ENCODE data around the gene CCDC85C. TPM values are rescaled to one million over a fixed set of nuclear protein-coding genes. Genes with fewer than 3 reads are reported as not detected.
A peak's percentile ranks its signal among the peaks of the same experiment; 100 is the strongest.

The CCDC85C gene
- total RNA-seq, 1 experiment from 2014 or later = 33.2 TPM

DNA sequence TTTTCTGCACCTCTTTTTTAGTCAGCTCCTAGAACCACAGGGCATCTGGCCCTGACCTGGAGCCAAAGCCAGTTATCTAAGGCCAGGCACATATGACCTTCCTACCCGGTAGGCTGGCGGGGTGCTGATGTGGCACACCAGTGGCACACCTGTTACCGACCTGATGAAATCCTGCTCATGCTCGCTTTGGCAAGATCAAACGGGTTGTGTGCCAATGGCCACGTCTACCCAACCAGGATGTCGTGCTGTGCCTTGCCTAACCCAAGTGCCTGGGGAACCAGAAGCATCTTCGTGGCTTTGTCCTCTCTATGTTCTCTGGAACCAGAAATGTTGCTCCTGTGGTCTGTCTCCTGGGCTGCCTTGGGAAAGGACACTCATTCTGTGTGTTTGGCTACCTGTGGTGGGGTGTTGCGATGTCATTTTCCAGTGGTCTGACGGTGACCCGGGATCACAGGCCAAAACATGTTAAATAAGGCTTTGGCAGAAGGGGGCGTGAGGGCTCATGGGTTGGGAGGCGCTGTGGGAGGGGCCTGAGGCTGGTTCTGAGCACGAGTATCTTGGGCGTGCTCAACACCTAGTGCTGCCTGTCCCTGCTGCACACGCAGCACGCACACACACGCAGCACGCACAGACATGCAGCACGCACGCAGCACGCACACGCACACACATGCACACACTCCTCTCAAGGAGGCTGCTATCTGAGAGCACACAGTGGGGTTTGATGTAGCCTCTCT, 94.9 kb downstream of the CCDC85C start:
- Histone ChIP-seq H2BK120ac (ENCODE audit: low read depth, low read length, poor library complexity, severe bottlenecking) (no peak overlapping the region), H3T11ph (ENCODE audit: low read length) (no peak overlapping the region), H3K9me3 (ENCODE audit: control insufficient read depth, low read depth, low read length) (no peaks in the 10 kb centered on the region), H2BK15ac (ENCODE audit: low read depth, low read length) (no peak overlapping the region), H3K4me1 (ENCODE audit: insufficient read depth, low read length) (no peaks in the 10 kb centered on the region), H3K14ac (ENCODE audit: insufficient read depth, low read length) (no peak overlapping the region), H3K4me2 (ENCODE audit: insufficient read depth, insufficient read length, low read length) (no peak overlapping the region), H3K4ac (ENCODE audit: low read depth, low read length) (no peak overlapping the region), H3K18ac (ENCODE audit: insufficient read length, low read depth, low read length) (no peak overlapping the region), H4K91ac (ENCODE audit: insufficient read length, low read depth, low read length) (no peak overlapping the region), H2BK20ac (ENCODE audit: low read depth, low read length, poor library complexity, severe bottlenecking) (no peak overlapping the region), H4K5ac (ENCODE audit: insufficient read length, low read depth, low read length) (no peak overlapping the region), H3K27ac (ENCODE audit: insufficient read length, low read depth, low read length) (no peak overlapping the region), H3K27me3 (ENCODE audit: insufficient read depth, low read length) (no peaks in the 10 kb centered on the region), H3K23me2 (ENCODE audit: insufficient read length, low read depth, low read length, poor library complexity, severe bottlenecking) (no peaks in the 10 kb centered on the region), H3K79me1 (ENCODE audit: insufficient read depth, low read depth, low read length, poor library complexity, severe bottlenecking) (no peaks in the 10 kb centered on the region), H4K20me1 (ENCODE audit: control insufficient read depth, insufficient read depth, insufficient read length) (peaks cover 2% of the 10 kb centered on the region), H2BK12ac (ENCODE audit: insufficient read length, low read depth, low read length) (no peak overlapping the region), H3K9ac (ENCODE audit: extremely low read depth, insufficient read length, low read length) (no peak overlapping the region), H2AK5ac (ENCODE audit: insufficient read length, low read length) (no peak overlapping the region), H4K8ac (replicated peaks; ENCODE audit: insufficient read length, low read depth, low read length) (no peak overlapping the region), H2BK5ac (ENCODE audit: insufficient read length, low read length) (no peak overlapping the region), H3K79me2 (ENCODE audit: insufficient read depth, low read length) (no peaks in the 10 kb centered on the region), H3K23ac (ENCODE audit: insufficient read length, low read depth, low read length) (no peak overlapping the region), H3K56ac (ENCODE audit: insufficient read length, low read depth, low read length) (no peak overlapping the region), H2AFZ (ENCODE audit: low read length) (no peak overlapping the region)
- no peaks in the 10 kb centered on the region for H3K27me3 Mint-ChIP-seq (ENCODE audit: low read depth)
- H3K9me3 Mint-ChIP-seq = no peaks in the 10 kb centered on the region
- H3K36me3 Mint-ChIP-seq (ENCODE audit: insufficient read depth in 1 of 3, low read depth in 3 of 3) = peaks cover 17 to 69% (median 58%) of the 10 kb centered on the region in 3 experiments; a peak in 6 of 7 replicates
- TF ChIP-seq, protein P1, sequence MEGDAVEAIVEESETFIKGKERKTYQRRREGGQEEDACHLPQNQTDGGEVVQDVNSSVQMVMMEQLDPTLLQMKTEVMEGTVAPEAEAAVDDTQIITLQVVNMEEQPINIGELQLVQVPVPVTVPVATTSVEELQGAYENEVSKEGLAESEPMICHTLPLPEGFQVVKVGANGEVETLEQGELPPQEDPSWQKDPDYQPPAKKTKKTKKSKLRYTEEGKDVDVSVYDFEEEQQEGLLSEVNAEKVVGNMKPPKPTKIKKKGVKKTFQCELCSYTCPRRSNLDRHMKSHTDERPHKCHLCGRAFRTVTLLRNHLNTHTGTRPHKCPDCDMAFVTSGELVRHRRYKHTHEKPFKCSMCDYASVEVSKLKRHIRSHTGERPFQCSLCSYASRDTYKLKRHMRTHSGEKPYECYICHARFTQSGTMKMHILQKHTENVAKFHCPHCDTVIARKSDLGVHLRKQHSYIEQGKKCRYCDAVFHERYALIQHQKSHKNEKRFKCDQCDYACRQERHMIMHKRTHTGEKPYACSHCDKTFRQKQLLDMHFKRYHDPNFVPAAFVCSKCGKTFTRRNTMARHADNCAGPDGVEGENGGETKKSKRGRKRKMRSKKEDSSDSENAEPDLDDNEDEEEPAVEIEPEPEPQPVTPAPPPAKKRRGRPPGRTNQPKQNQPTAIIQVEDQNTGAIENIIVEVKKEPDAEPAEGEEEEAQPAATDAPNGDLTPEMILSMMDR (conservative IDR thresholded peaks at IDR 0.05) = no peak
- peak overlapping the region in 2 of 3 experiments; percentile 65 to 90; a peak in 5 of 7 replicates for H3K27ac Mint-ChIP-seq
- DNase-seq = no peak
- WGBS (ENCODE audit: extremely low coverage, insufficient read length, low lambda C conversion rate) = no CpG with 5 or more reads among the region's 23 CpGs
- H3K4me1 Mint-ChIP-seq = peaks cover 6 to 12% of the 10 kb centered on the region in 2 experiments
- no peak overlapping the region for H3K4me3 Mint-ChIP-seq
